HuH-7 (cell line): ENCODE data around the gene CCR5.
"Not testable (repeated sequence)": the region's sequence is repeated elsewhere in the genome, so short reads cannot be mapped to it uniquely, and the experiment has no call there.

ENCODE experiments used
- DNase-seq: peaks from one replicate; pipeline ENCODE4 v3.0.0; 2011; ENCODE audit warnings: low spot score

Gene CCR5

DNA sequence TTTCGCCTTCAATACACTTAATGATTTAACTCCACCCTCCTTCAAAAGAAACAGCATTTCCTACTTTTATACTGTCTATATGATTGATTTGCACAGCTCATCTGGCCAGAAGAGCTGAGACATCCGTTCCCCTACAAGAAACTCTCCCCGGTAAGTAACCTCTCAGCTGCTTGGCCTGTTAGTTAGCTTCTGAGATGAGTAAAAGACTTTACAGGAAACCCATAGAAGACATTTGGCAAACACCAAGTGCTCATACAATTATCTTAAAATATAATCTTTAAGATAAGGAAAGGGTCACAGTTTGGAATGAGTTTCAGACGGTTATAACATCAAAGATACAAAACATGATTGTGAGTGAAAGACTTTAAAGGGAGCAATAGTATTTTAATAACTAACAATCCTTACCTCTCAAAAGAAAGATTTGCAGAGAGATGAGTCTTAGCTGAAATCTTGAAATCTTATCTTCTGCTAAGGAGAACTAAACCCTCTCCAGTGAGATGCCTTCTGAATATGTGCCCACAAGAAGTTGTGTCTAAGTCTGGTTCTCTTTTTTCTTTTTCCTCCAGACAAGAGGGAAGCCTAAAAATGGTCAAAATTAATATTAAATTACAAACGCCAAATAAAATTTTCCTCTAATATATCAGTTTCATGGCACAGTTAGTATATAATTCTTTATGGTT is at the start of gene CCR5:
Gene CCR5 (plus strand): TSS at position 108 of the 680 bp plus-strand sequence. CDS start 1,957 bp downstream, outside the sequence.
- DNase-seq: no peak

DNA sequence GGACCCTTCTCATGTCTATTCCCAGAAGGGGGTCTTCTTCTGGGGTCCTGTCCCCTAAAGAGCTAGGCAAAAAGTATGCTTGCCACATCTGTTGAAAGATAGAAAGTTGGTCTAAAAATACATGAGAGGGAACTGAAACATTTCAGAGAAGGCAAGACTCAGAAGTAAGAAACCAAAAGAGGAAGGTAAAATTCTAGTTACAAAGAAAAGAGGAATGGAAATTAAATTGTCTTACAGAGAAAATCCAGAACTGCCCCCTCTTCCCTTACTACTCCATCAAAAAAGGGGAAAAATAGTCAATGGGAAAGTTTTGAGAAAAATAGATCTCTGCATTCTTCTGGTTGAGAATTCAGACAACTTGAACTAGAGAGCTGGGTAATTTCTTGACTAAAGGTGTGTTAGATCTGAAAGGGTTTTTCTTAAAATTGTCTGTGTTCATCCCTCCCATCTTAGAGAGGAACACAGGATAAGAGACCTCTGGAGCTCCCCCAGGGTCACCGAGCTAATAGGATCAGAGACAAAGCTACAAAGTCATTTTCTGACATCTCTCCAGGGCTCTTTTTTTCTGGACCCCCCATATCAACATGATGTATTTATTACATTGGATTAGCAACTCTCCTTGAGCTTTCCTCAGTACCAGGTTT is 49.2 kb upstream of the CCR5 start:
- no peak for DNase-seq

DNA sequence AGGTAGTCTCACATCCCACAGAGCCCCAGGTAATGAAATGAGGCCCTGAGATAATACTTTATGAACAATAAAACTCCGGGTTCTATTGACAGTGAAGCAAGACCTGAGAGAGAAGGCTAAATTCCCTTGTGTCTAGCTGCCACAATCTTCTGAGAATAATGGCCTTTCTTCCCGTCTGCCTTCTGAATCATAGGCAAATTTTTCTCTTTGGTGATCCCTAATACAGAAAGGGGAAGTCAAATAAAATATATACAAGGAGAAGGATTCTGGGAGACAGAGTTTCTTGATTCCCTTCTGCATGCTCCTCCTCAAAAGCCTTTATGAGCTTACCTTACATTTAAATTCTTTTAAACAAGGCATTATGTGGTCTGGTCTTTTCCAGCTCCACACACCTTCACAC is 46.7 kb upstream of the CCR5 start:
- no peak for DNase-seq

DNA sequence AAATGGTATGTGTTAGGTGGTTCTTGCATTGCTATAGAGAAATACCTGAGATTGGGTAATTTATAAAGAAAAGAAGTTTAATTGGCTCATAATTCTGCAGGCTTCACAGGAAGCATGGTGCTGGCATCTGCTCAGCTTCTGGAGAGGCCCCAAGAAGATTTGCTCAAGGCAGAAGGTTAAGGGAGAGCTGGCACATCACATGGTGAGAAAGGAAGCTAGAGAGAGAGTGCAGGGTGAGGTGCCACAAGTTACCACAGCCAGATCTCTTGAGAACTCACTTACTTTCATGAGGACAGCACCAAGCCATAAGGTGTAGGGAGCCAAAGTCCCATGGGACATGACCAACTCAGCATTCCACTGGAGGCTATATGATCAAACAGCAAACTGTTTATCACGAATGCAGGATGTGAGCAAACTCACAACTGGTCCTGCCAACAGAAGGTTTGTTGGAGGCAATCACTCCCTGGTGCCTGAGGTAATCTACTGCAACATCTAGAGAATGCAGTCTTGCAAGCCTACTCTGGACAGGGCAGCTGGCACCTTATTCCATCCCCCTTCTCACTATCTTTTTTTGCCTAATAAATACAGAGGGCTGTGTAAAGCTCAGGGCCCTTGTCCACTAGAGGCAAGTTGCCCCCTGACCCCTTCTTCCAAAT is 45.0 kb upstream of the CCR5 start:
- no peak for DNase-seq

- DNase-seq: not testable (repeated sequence)
Observed at GRCh38 chr3:46330676-46331075, 40.1 kb upstream of the CCR5 start.

GRCh38 chr3:46334741-46335478 is 35.8 kb upstream of the CCR5 start:
- DNase-seq: no peak

- peak; percentile 12 for DNase-seq
Observed at GRCh38 chr3:46335541-46335940, 35.2 kb upstream of the CCR5 start.

DNA sequence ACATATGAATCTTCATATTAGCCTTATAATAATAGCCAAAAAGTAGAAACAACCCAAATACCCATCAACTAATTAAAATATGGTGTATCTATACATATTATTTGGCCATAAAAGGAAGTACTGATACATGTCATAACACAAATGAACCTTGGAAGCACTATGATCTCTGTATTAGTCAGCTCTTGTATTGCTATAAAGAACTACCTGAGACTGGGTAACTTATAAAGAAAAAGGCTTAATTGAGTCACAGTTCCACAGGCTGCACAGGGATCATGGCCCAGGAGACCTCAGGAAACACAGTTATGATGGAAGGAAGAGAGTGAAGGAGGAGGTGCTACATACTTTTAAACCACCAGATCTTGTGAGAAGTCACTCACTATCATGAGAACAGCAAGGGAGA is 32.8 kb upstream of the CCR5 start:
- no peak for DNase-seq

- DNase-seq: no peak
Observed at GRCh38 chr3:46338840-46339239, 31.9 kb upstream of the CCR5 start.

GRCh38 chr3:46344476-46344875 is 26.3 kb upstream of the CCR5 start:
- DNase-seq: no peak

- no peak for DNase-seq
Observed at GRCh38 chr3:46348823-46349482, 21.8 kb upstream of the CCR5 start.

DNA sequence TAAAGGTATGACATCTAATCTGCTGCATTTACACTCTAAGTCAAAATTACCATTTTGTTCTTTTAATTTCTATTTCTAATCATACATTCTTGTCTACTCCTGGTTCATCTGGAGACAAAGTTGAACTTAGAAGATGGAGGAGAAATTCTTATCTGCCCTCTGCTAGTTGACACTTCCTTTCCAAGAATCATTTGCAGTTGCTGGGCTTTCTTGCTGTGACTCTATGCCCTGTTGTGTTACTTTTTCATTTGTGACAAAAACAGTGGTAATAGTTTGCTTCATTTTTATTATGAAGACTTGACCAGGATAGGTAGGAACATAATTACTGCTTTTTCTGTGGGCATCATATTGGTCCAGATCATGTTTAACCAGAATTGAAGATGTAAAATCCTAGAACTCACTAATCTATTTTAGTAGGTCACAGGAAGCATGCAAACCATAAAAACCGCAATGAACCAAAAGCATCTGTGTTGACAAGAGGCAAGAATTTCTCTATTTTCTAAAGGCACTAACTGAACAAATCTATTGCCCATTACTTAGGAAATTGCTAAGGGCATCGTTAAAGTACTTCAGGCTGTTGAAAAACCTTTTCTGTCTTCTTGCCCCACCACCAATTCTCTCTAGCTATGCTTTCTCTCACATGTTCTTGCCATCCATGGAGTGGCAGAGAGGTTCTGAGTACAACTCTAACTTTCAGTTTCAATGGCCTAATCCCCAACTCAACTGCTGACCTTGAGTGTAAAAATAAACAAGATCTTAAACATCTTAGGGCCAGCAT is 21.1 kb upstream of the CCR5 start:
- DNase-seq: no peak

- DNase-seq: no peak
Observed at GRCh38 chr3:46350262-46350565, 20.5 kb upstream of the CCR5 start.

- no peak for DNase-seq
Observed at GRCh38 chr3:46351646-46352045, 19.1 kb upstream of the CCR5 start.

DNA sequence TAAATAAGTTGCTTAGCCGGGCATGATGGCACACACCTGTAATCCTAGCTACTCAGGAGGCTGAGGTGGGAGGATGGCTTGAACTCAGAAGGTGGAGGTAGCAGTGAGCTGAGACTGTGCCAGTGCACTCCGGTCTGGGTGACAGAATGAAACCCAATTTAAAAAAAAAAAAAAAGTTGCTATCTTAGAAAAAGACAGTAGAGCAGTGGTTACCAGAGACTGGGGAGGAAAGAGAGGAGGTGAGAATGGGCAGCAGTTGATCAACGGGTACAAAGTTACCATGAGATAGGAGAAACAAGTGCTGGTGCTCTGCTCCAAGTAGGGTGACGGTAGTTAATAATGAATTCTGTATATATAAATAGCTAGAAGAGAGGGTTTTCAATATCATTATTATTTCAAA is 17.7 kb upstream of the CCR5 start:
- no peak for DNase-seq

- DNase-seq: no peak
Observed at GRCh38 chr3:46353647-46354410, 16.9 kb upstream of the CCR5 start, which contains the start of gene CCR2. Gene CCR2 (plus strand): TSS chr3:46354111. CDS start chr3:46357528, 3,417 bp downstream.

GRCh38 chr3:46354478-46354877 is 16.3 kb upstream of the CCR5 start:
- DNase-seq: no peak

DNA sequence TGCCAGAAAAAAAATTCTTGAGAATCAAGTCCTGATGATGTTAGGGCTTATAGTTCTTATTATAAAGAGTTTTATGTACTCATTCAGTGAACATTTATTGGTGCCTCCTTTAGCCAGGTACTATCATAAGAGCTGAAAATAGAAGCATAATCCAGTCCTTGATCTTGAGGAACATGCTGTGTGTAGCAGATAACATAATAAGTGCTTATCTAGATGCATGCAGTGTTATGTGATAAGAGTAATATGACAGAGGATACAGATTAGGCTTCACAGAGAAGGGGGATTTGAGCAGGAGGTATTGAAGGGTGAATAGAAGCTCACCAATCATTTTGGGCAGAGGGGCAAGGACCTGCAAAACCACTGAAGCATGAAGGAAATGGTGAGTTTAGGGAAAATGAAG is 15.8 kb upstream of the CCR5 start:
- DNase-seq: no peak

- DNase-seq: no peak
Observed at GRCh38 chr3:46356276-46356675, 14.5 kb upstream of the CCR5 start.

DNA sequence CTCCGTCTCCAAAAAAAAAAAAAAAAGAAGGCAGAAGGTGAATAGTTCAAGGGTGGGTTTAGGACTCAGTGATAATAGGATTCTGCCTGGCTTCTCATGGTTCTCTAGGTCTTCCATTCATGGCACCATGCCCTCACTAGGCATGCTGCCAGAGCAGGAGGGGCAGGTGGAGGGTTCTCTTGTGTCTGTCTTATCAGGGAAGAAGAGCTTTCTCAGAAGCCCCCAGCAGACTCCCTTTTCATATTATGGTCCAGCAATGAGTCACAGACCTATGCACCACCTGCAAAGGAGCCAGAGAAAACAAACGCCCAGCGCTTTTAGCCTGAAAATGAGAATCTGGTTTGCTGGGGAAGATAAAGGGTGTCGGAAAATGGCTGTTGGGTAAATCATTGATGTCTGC is 13.8 kb upstream of the CCR5 start:
- no peak for DNase-seq

DNA sequence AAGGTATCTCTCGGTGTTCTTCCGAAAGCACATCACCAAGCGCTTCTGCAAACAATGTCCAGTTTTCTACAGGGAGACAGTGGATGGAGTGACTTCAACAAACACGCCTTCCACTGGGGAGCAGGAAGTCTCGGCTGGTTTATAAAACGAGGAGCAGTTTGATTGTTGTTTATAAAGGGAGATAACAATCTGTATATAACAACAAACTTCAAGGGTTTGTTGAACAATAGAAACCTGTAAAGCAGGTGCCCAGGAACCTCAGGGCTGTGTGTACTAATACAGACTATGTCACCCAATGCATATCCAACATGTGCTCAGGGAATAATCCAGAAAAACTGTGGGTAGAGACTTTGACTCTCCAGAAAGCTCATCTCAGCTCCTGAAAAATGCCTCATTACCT is 12.3 kb upstream of the CCR5 start:
- DNase-seq: no peak
